IMR-90 (cell line): ENCODE results near the gene NR2F2. TPM values are rescaled to one million over a fixed set of nuclear protein-coding genes. Genes with fewer than 3 reads are reported as not detected.

Source experiments
- ATAC-seq: fragments of 200-7000 bp; cut with Tn5 transposase; 2 replicates; pipeline ENCODE4 v1.9.1; 2020; ENCODE audit warnings: low read depth, mild to moderate bottlenecking, moderate library complexity
- BruUV-seq: library from RNA; stranded (reverse); fragments of 400-500 nt; replicated peaks from 2 replicates; lab custom pipeline; 2021; lab: Mats Ljungman, UMichigan
- CTCF ChIA-PET: fragments of 300-600 bp; formaldehyde crosslinking; extraction: SDS; loops from one replicate; lab custom pipeline; 2021; ENCODE audit warnings: antibody characterized with exemption; lab: Yijun Ruan, JAX
- POLR2A ChIA-PET: fragments of 300-600 bp; sonication (Branson Sonifier 250); formaldehyde crosslinking; loops from one replicate; lab custom pipeline; 2022; ENCODE audit warnings: antibody characterized with exemption; ENCODE audit not compliant: unreplicated experiment; lab: Charles Lee
- DNase-seq: peaks from one replicate; pipeline ENCODE4 v3.0.0; 2013
- H2AFZ ChIP-seq: replicated peaks from 2 replicates; pipeline ENCODE3; 2013; ENCODE audit warnings: low read length, mild to moderate bottlenecking; ENCODE audit not compliant: poor library complexity
- H2AK5ac ChIP-seq: 2 replicates; pipeline ENCODE4 v1.6.1; 2013; ENCODE audit warnings: low read depth, low read length, inconsistent platforms
- H2AK9ac ChIP-seq: replicated peaks from 2 replicates; pipeline ENCODE3; 2013; ENCODE audit warnings: mild to moderate bottlenecking, low read depth, low read length, moderate library complexity; ENCODE audit not compliant: poor library complexity
- H2BK120ac ChIP-seq: 2 replicates; pipeline ENCODE4 v1.6.1; 2013; ENCODE audit warnings: low read depth, low read length, inconsistent platforms
- H2BK15ac ChIP-seq: 3 replicates; pipeline ENCODE4 v1.6.1; 2013; ENCODE audit warnings: low read depth, low read length, inconsistent platforms
- H2BK20ac ChIP-seq: 2 replicates; pipeline ENCODE4 v1.6.1; 2013; ENCODE audit warnings: low read depth, mild to moderate bottlenecking, inconsistent platforms, low read length, moderate library complexity
- H2BK5ac ChIP-seq: 2 replicates; pipeline ENCODE4 v1.6.1; 2013; ENCODE audit warnings: mild to moderate bottlenecking, low read depth, low read length, inconsistent platforms; ENCODE audit not compliant: poor library complexity, severe bottlenecking
- H3K14ac ChIP-seq: replicated peaks from 2 replicates; pipeline ENCODE4 v1.6.1; 2013; ENCODE audit warnings: low read depth, low read length, inconsistent platforms
- H3K18ac ChIP-seq: 2 replicates; pipeline ENCODE4 v1.6.1; 2013; ENCODE audit warnings: low read depth, low read length, control low read depth
- H3K23ac ChIP-seq: 2 replicates; pipeline ENCODE4 v1.6.1; 2013; ENCODE audit warnings: low read depth, low read length, inconsistent platforms
- H3K27ac ChIP-seq: 2 replicates; pipeline ENCODE4 v1.5.1; 2013; ENCODE audit warnings: mild to moderate bottlenecking, control low read depth, low read length; ENCODE audit not compliant: insufficient read depth
- H3K27me3 ChIP-seq: 2 replicates; pipeline ENCODE4 v1.6.1; 2013; ENCODE audit warnings: low read length; ENCODE audit not compliant: control insufficient read depth, insufficient read depth
- H3K36me3 ChIP-seq: 2 replicates; pipeline ENCODE4 v1.6.1; 2013; ENCODE audit warnings: low read length, mixed read lengths; ENCODE audit not compliant: control insufficient read depth, insufficient read depth
- H3K4ac ChIP-seq: 2 replicates; pipeline ENCODE4 v1.6.1; 2013; ENCODE audit warnings: low read depth, low read length, inconsistent platforms
- H3K4me1 ChIP-seq: 2 replicates; pipeline ENCODE4 v1.6.1; 2013; ENCODE audit warnings: low read length, mixed read lengths; ENCODE audit not compliant: control insufficient read depth, insufficient read depth
- H3K4me2 ChIP-seq: 2 replicates; pipeline ENCODE4 v1.6.1; 2013; ENCODE audit warnings: low read depth, mild to moderate bottlenecking, control low read depth, low read length, moderate library complexity
- H3K4me3 ChIP-seq: 2 replicates; pipeline ENCODE4 v1.5.1; 2013; ENCODE audit warnings: low read depth, mild to moderate bottlenecking, control low read depth, low read length, moderate library complexity; ENCODE audit not compliant: insufficient read depth
- H3K56ac ChIP-seq: 2 replicates; pipeline ENCODE4 v1.6.1; 2013; ENCODE audit warnings: low read length, inconsistent platforms; ENCODE audit not compliant: insufficient read depth; ENCODE audit errors: extremely low read depth
- H3K79me1 ChIP-seq, 2 experiments: 2 replicates each; pipeline ENCODE4 v1.6.1; 2013; ENCODE audit warnings: low read length in 2 of 2, inconsistent platforms in 1 of 2, low read depth in 1 of 2
- H3K9ac ChIP-seq: 2 replicates; pipeline ENCODE4 v1.6.1; 2013; ENCODE audit warnings: low read depth, low read length, control low read depth
- H3K9me1 ChIP-seq: 2 replicates; pipeline ENCODE4 v1.6.1; 2013; ENCODE audit warnings: low read length, inconsistent platforms; ENCODE audit not compliant: insufficient read depth
- H3K9me3 ChIP-seq: 2 replicates; pipeline ENCODE4 v1.6.1; 2013; ENCODE audit warnings: low read length; ENCODE audit not compliant: control insufficient read depth, insufficient read depth
- H4K20me1 ChIP-seq: 2 replicates; pipeline ENCODE4 v1.6.1; 2013; ENCODE audit warnings: low read length, inconsistent platforms; ENCODE audit not compliant: insufficient read depth
- H4K5ac ChIP-seq: 2 replicates; pipeline ENCODE4 v1.6.1; 2013; ENCODE audit warnings: mild to moderate bottlenecking, low read depth, low read length, control low read depth
- H4K8ac ChIP-seq, 2 experiments: 2 replicates each; pipeline ENCODE4 v1.6.1; 2013; ENCODE audit warnings: low read depth in 2 of 2, low read length in 2 of 2, control low read depth in 1 of 2, inconsistent platforms in 1 of 2
- H4K91ac ChIP-seq: 2 replicates; pipeline ENCODE4 v1.6.1; 2013; ENCODE audit warnings: low read depth, low read length, inconsistent platforms; ENCODE audit not compliant: insufficient read depth
- BHLHE40 ChIP-seq: fragments of 150-350 bp; IDR thresholded peaks from 2 replicates; pipeline ENCODE4 v1.6.1; 2016; ENCODE audit warnings: mild to moderate bottlenecking, low read depth, low read length
- CHD1 ChIP-seq: IDR thresholded peaks from 2 replicates; pipeline ENCODE4 v1.6.1; 2012; ENCODE audit warnings: low read depth, low read length, improper control_type of control experiment
- USF2 ChIP-seq: fragments of 150-350 bp; IDR thresholded peaks from 2 replicates; pipeline ENCODE4 v1.6.1; 2017; ENCODE audit warnings: mild to moderate bottlenecking, antibody characterized with exemption, low read length, low read depth
- WGBS, 2 experiments: methylation state at CpG; one replicate each; pipeline versions ENCODE4 v1.1.5 to v1.1.7; 2013; ENCODE audit warnings: missing lambda C conversion rate in 2 of 2; ENCODE audit not compliant: insufficient read length in 1 of 2; ENCODE audit errors: extremely low coverage in 2 of 2; 5-methylcytosine and 5-hydroxymethylcytosine counted together
- dilution Hi-C: fragments of 300-500 bp; cut with HindIII; formaldehyde crosslinking; loops from one replicate; pipeline ENCODE4 v1.14.3; 2018; ENCODE audit warnings: low sequenced_read_pairs; ENCODE audit not compliant: unreplicated experiment
- in situ Hi-C: fragments of 300-500 bp; cut with MboI; formaldehyde crosslinking; loops from 3 replicates; pipeline ENCODE4 v1.14.3; 2019; ENCODE audit warnings: low sequenced_read_pairs, inconsistent platforms, mixed read lengths
- intact Hi-C: fragments of 100-400 bp; cut with micrococcal nuclease; formaldehyde crosslinking; loops from 2 replicates; pipeline ENCODE4 v1.10.0; 2022
- polyA plus RNA-seq, 3 experiments: library from polyadenylated mRNA; depleted of rRNA; stranded (reverse); fragments of >200 nt; gene quantifications; 2 replicates each; pipeline ENCODE4 v1.2.3, GENCODE V29; 2012; ENCODE audit warnings: low replicate concordance in 1 of 3
- total RNA-seq: library from RNA; depleted of rRNA; stranded (reverse); fragments of >200 nt; gene quantifications from 2 replicates; pipeline ENCODE4 v1.2.3, GENCODE V29; 2012

NR2F2 gene
- total and polyA plus RNA-seq, 2 of the 4 experiments (the other 2 are of a cell fraction): 20.3 to 161 TPM

GRCh38 chr15:96332637-96333121 is 2.2 kb downstream of the NR2F2 start:
- peaks cover 44% of the 10 kb centered on the region for H4K20me1 ChIP-seq
- peak overlapping the region; percentile 99 for H3K9ac ChIP-seq
- intact Hi-C loops (loop anchor here (1.0 kb wide), 1 partner anchor 1045 kb away; no protein-coding TSS in a partner anchor), in situ Hi-C loops (loop anchor here (10.0 to 25.0 kb wide), 2 partner anchors 770 to 1038 kb away; no protein-coding TSS in a partner anchor), dilution Hi-C loops (no loop called here)
- 0% methylated on average over 2 of the region's 12 CpGs; no CpG with 5 or more reads in 1 of the 2 experiments for WGBS, 2 experiments
- no peaks in the 10 kb centered on the region for H3K27me3 ChIP-seq
- peaks cover 3% of the 10 kb centered on the region for H3K4me1 ChIP-seq
- peak overlapping the region; percentile 96 for H3K18ac ChIP-seq
- CTCF ChIA-PET: no interaction called here
- DNase-seq (no peak), ATAC-seq (no peak)
- peak overlapping the region; percentile 98 for H3K27ac ChIP-seq
- no peak overlapping the region for H2BK15ac ChIP-seq
- TF ChIP-seq USF2 (no peak), BHLHE40 (no peak), CHD1 (0 out of 2 replicates have a peak, but pooled peaks have one; percentile 20)
- H2AFZ ChIP-seq: peak overlapping the region; percentile 52
- peaks cover 3 to 4% of the 10 kb centered on the region in 2 experiments; a peak in 1 of 4 replicates for H3K79me1 ChIP-seq
- H2BK5ac ChIP-seq: peak overlapping the region; percentile 94
- peak overlapping the region; percentile 93 for H3K56ac ChIP-seq
- peak overlapping the region; percentile 97 for H3K23ac ChIP-seq
- H3K9me3 ChIP-seq: no peaks in the 10 kb centered on the region
- H2BK120ac ChIP-seq: peak overlapping the region; percentile 81
- H2AK9ac ChIP-seq: peak overlapping the region; percentile 70
- H4K5ac ChIP-seq: peak overlapping the region; percentile 59
- no TSS peak for BruUV-seq
- POLR2A ChIA-PET: interaction anchor here (0.5 to 0.8 kb wide), 2 partner anchors 265 to 925 kb away, joined by 3 read pairs; no protein-coding TSS in a partner anchor
- H3K9me1 ChIP-seq: no peaks in the 10 kb centered on the region
- peak overlapping the region; percentile 81 for H3K4me2 ChIP-seq
- peak overlapping the region; percentile 94 for H3K14ac ChIP-seq
- H4K91ac ChIP-seq: peak overlapping the region; percentile 88
- peak overlapping the region; percentile 45 to 79; a peak in 3 of 4 replicates for H4K8ac ChIP-seq
- no peak overlapping the region; the same call in 1 of the 2 replicates for H2BK20ac ChIP-seq
- peak overlapping the region; percentile 94 for H3K4ac ChIP-seq
- no peak overlapping the region; the same call in 1 of the 2 replicates for H2AK5ac ChIP-seq
- H3K36me3 ChIP-seq: peaks cover 52% of the 10 kb centered on the region
- H3K4me3 ChIP-seq: peak overlapping the region; percentile 84
